ENCODE data around the gene NR1H2.

The NR1H2 gene

DNA sequence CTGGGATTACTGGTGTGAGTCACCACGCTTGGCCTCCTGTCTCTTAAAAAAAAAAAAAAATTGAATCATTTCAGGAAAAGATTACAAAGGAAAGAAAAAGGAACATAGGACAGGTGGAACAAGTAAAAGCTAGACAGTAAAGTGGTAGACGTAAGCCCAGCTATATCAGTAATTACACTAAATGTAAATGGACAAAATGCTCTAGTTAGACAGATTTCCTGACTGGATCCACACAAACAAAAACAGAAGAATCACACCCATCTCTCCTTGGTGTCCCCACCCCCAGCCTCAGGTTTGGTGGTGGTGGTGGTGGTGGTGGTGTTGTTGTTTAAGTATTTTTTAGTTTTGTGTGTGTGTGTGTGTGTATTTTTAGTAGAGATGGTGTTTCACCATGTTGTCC, 36.2 kb downstream of the NR1H2 start:
- no peaks in the 10 kb centered on the region for H3K9me3 ChIP-seq (ENCODE audit: insufficient read depth, low read length)
- DNase-seq (ENCODE audit: low read depth, low spot score) = no peak
- H3K9ac ChIP-seq (ENCODE audit: insufficient read length, low read depth) = no peak overlapping the region
- TF ChIP-seq ZNF274 (IDR thresholded peaks at IDR 0.05; ENCODE audit: low read depth, low read length) (no peak), SUZ12 (IDR thresholded peaks at IDR 0.05; ENCODE audit: extremely low read depth, insufficient read depth, insufficient read length) (no peak), YY1 (IDR thresholded peaks at IDR 0.05; ENCODE audit: insufficient read depth, insufficient read length) (no peak)
- H3K4me1 ChIP-seq (ENCODE audit: insufficient read depth, insufficient read length) = peaks cover 3% of the 10 kb centered on the region
- peaks cover 68% of the 10 kb centered on the region for H3K36me3 ChIP-seq (ENCODE audit: insufficient read depth, insufficient read length, low read length)
- no peaks in the 10 kb centered on the region for H3K27me3 ChIP-seq (ENCODE audit: insufficient read depth, insufficient read length)
- no peak overlapping the region for H3K4me3 ChIP-seq (ENCODE audit: insufficient read length, low read depth)

GRCh38 chr19:50413096-50413495, 36.8 kb downstream of the NR1H2 start:
- DNase-seq (ENCODE audit: low read depth, low spot score) = no peak
- peaks cover 3% of the 10 kb centered on the region for H3K4me1 ChIP-seq (ENCODE audit: insufficient read depth, insufficient read length)
- H3K36me3 ChIP-seq (ENCODE audit: insufficient read depth, insufficient read length, low read length) = peaks cover 68% of the 10 kb centered on the region
- TF ChIP-seq SUZ12 (IDR thresholded peaks at IDR 0.05; ENCODE audit: extremely low read depth, insufficient read depth, insufficient read length) (no peak), ZNF274 (IDR thresholded peaks at IDR 0.05; ENCODE audit: low read depth, low read length) (no peak), YY1 (IDR thresholded peaks at IDR 0.05; ENCODE audit: insufficient read depth, insufficient read length) (no peak)
- no peaks in the 10 kb centered on the region for H3K9me3 ChIP-seq (ENCODE audit: insufficient read depth, low read length)
- H3K27me3 ChIP-seq (ENCODE audit: insufficient read depth, insufficient read length) = no peaks in the 10 kb centered on the region
- H3K9ac ChIP-seq (ENCODE audit: insufficient read length, low read depth) = no peak overlapping the region
- H3K4me3 ChIP-seq (ENCODE audit: insufficient read length, low read depth) = no peak overlapping the region

DNA sequence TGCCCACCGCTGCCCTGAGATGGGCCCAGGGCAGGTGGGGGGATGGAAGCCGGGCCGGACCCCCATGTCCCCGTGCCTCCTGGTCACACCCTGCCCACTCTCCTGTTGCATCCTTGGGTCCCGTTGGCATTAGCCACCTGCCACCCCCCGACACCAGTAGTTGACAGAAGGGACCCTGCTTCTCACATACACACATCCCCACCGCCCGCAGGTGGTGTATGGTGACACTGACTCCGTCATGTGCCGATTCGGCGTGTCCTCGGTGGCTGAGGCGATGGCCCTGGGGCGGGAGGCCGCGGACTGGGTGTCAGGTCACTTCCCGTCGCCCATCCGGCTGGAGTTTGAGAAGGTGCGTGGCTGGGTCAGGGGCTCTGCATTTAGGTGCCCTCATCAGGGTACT, 37.3 kb downstream of the NR1H2 start:
- H3K36me3 ChIP-seq (ENCODE audit: insufficient read depth, insufficient read length, low read length) = peaks cover 68% of the 10 kb centered on the region
- no peak for TF ChIP-seq ZNF274 (IDR thresholded peaks at IDR 0.05; ENCODE audit: low read depth, low read length)
- TF ChIP-seq YY1 (IDR thresholded peaks at IDR 0.05; ENCODE audit: insufficient read depth, insufficient read length) = no peak
- no peak for TF ChIP-seq SUZ12 (IDR thresholded peaks at IDR 0.05; ENCODE audit: extremely low read depth, insufficient read depth, insufficient read length)

DNA sequence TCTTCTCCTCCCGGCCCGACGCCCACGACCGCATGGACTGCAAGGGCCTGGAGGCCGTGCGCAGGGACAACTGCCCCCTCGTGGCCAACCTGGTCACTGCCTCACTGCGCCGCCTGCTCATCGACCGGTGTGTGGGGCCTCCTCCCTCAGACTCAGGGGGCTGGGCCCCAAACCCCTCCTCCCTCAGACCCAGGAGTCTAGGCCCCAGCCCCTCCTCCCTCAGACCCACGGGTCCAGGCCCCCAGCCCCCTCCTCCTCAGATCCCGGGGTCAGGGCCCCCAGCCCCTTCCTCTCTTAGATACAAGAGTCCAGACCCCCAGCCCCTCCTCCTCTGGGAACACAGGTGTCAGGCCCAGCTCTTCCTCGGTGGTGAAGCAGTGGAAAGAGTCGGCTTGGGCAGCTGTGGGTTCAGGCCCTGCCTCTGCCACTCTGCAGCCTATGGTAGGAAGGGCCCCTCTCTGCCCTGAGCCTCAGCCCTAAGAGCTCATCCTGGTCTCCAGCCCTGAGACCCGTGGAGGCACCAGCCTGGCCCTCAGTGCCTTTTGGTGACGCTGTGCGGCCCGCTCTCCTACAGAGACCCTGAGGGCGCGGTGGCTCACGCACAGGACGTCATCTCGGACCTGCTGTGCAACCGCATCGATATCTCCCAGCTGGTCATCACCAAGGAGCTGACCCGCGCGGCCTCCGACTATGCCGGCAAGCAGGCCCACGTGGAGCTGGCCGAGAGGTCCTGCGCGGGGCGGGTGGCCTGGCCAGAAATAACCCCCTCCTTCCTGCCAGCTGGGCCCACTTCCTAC, 38.8 kb downstream of the NR1H2 start:
- H3K4me1 ChIP-seq (ENCODE audit: insufficient read depth, insufficient read length) = peaks cover 6% of the 10 kb centered on the region
- H3K36me3 ChIP-seq (ENCODE audit: insufficient read depth, insufficient read length, low read length) = peaks cover 52% of the 10 kb centered on the region
- peak; percentile 30 for DNase-seq (ENCODE audit: low read depth, low spot score)
- no peak overlapping the region for H3K9ac ChIP-seq (ENCODE audit: insufficient read length, low read depth)
- H3K4me3 ChIP-seq (ENCODE audit: insufficient read length, low read depth) = no peak overlapping the region
- H3K9me3 ChIP-seq (ENCODE audit: insufficient read depth, low read length) = no peaks in the 10 kb centered on the region
- H3K27me3 ChIP-seq (ENCODE audit: insufficient read depth, insufficient read length) = no peaks in the 10 kb centered on the region
- TF ChIP-seq ZNF274 (IDR thresholded peaks at IDR 0.05; ENCODE audit: low read depth, low read length) = no peak
- no peak for TF ChIP-seq YY1 (IDR thresholded peaks at IDR 0.05; ENCODE audit: insufficient read depth, insufficient read length)
- no peak for TF ChIP-seq SUZ12 (IDR thresholded peaks at IDR 0.05; ENCODE audit: extremely low read depth, insufficient read depth, insufficient read length)

More for the DNA sequence above, 37.3 kb downstream of the NR1H2 start:
- no peak overlapping the region for H3K4me3 ChIP-seq (ENCODE audit: insufficient read length, low read depth)
- H3K9me3 ChIP-seq (ENCODE audit: insufficient read depth, low read length) = no peaks in the 10 kb centered on the region
- H3K9ac ChIP-seq (ENCODE audit: insufficient read length, low read depth) = peak overlapping the region; percentile 21
- no peak for DNase-seq (ENCODE audit: low read depth, low spot score)
- no peaks in the 10 kb centered on the region for H3K27me3 ChIP-seq (ENCODE audit: insufficient read depth, insufficient read length)
- peaks cover 3% of the 10 kb centered on the region for H3K4me1 ChIP-seq (ENCODE audit: insufficient read depth, insufficient read length)

GRCh38 chr19:50415661-50416033, 39.4 kb downstream of the NR1H2 start:
- peaks cover 47% of the 10 kb centered on the region for H3K36me3 ChIP-seq (ENCODE audit: insufficient read depth, insufficient read length, low read length)
- H3K4me3 ChIP-seq (ENCODE audit: insufficient read length, low read depth) = no peak overlapping the region
- DNase-seq (ENCODE audit: low read depth, low spot score) = no peak

GRCh38 chr19:50416034-50416977, 40.0 kb downstream of the NR1H2 start:
- Histone ChIP-seq H3K4me3 (ENCODE audit: insufficient read length, low read depth) (no peak overlapping the region), H3K9me3 (ENCODE audit: insufficient read depth, low read length) (no peaks in the 10 kb centered on the region), H3K27me3 (ENCODE audit: insufficient read depth, insufficient read length) (no peaks in the 10 kb centered on the region), H3K4me1 (ENCODE audit: insufficient read depth, insufficient read length) (peaks cover 6% of the 10 kb centered on the region), H3K9ac (ENCODE audit: insufficient read length, low read depth) (no peak overlapping the region), H3K36me3 (ENCODE audit: insufficient read depth, insufficient read length, low read length) (peaks cover 40% of the 10 kb centered on the region)
- no peak for DNase-seq (ENCODE audit: low read depth, low spot score)
- TF ChIP-seq SUZ12 (IDR thresholded peaks at IDR 0.05; ENCODE audit: extremely low read depth, insufficient read depth, insufficient read length) (no peak), ZNF274 (IDR thresholded peaks at IDR 0.05; ENCODE audit: low read depth, low read length) (no peak), YY1 (IDR thresholded peaks at IDR 0.05; ENCODE audit: insufficient read depth, insufficient read length) (no peak)

More at GRCh38 chr19:50415661-50416033, 39.4 kb downstream of the NR1H2 start:
- Histone ChIP-seq H3K9ac (ENCODE audit: insufficient read length, low read depth) (no peak overlapping the region), H3K4me1 (ENCODE audit: insufficient read depth, insufficient read length) (peaks cover 6% of the 10 kb centered on the region), H3K27me3 (ENCODE audit: insufficient read depth, insufficient read length) (no peaks in the 10 kb centered on the region), H3K9me3 (ENCODE audit: insufficient read depth, low read length) (no peaks in the 10 kb centered on the region)
- no peak for TF ChIP-seq YY1 (IDR thresholded peaks at IDR 0.05; ENCODE audit: insufficient read depth, insufficient read length)
- TF ChIP-seq ZNF274 (IDR thresholded peaks at IDR 0.05; ENCODE audit: low read depth, low read length) = no peak
- TF ChIP-seq SUZ12 (IDR thresholded peaks at IDR 0.05; ENCODE audit: extremely low read depth, insufficient read depth, insufficient read length) = no peak

All from NT2/D1 (cell line).